ENCODE measurements around the gene RBFOX1.

RBFOX1 gene

DNA sequence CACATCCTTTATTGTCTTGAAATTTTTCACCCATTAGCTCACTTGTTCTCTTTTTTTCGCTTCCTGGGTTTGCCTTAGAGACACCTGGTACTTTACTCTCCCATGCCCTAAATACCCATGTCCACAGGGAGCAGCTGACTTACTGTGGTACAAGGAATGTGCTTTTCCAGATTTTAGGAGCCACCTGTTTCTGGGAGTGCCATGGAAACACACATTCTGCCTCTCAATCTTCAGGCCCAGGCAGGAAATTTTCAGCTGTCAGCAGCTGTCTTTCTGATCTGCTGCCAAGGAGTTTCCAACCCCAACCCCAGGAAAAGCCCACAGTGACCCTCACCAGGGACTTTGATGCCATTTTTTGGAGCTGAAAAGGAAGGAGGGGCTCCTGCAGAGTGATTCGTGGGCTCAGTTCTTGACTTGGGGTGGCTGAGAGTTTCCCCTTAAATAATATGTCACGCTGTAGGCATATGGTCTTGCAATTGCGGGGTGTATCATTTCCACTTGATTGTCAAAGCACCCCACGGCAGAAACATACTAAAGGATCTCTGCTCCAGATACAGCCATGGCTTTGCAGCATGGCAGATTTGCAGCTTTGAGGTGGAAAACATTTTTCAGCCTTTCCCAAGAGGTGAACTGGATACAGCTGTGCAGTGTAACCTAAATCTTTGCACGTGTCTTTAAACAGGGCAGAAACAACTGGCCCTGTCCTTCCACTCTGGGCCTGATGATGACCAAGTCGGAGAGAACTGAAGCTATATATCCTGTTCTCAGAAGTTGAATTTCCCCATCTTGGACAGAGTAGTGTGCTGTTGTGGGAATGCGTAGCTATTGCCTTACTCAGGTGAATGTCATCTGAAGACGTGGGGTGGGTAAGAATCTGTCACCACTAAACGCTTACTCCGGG, 19.2 kb downstream of the RBFOX1 start:
- TF ChIP-seq, protein P1, sequence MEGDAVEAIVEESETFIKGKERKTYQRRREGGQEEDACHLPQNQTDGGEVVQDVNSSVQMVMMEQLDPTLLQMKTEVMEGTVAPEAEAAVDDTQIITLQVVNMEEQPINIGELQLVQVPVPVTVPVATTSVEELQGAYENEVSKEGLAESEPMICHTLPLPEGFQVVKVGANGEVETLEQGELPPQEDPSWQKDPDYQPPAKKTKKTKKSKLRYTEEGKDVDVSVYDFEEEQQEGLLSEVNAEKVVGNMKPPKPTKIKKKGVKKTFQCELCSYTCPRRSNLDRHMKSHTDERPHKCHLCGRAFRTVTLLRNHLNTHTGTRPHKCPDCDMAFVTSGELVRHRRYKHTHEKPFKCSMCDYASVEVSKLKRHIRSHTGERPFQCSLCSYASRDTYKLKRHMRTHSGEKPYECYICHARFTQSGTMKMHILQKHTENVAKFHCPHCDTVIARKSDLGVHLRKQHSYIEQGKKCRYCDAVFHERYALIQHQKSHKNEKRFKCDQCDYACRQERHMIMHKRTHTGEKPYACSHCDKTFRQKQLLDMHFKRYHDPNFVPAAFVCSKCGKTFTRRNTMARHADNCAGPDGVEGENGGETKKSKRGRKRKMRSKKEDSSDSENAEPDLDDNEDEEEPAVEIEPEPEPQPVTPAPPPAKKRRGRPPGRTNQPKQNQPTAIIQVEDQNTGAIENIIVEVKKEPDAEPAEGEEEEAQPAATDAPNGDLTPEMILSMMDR (IDR thresholded peaks at IDR 0.05; ENCODE audit: low read length, missing control alignments): no peak
- no peak overlapping the region for H3K4me3 ChIP-seq (replicated peaks; ENCODE audit: low read depth, low read length)
- no peak for DNase-seq (ENCODE audit: low read depth)

DNA sequence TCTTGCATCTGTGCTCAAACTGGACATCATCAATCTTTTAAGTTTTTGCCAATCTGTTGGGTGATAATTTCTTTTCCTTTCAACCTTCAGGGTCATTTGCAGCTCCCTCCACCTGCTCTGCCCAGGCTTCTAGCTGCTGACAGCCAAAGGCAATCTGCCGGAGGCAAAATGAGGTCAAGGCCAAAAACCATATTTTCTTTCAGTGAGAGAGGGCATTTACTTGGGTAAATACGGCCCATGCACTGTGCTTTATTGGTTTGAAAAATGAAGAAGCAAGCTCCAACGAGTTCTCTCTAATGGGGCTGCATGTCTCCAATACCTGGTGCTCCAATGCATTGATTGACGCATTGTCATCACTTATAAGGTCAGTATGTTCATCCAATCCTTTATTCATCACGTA, 23.1 kb downstream of the RBFOX1 start:
- no peak overlapping the region for H3K4me3 ChIP-seq (replicated peaks; ENCODE audit: low read depth, low read length)
- no peak for DNase-seq (ENCODE audit: low read depth)
- TF ChIP-seq, protein P1 (IDR thresholded peaks at IDR 0.05; ENCODE audit: low read length, missing control alignments): no peak

- no peak overlapping the region for H3K4me3 ChIP-seq (replicated peaks; ENCODE audit: low read depth, low read length)
- DNase-seq (ENCODE audit: low read depth): no peak
Measured at GRCh38 chr16:7361416-7362129, 28.9 kb downstream of the RBFOX1 start.

GRCh38 chr16:7362231-7362630, 29.6 kb downstream of the RBFOX1 start:
- TF ChIP-seq, protein P1 (IDR thresholded peaks at IDR 0.05; ENCODE audit: low read length, missing control alignments): no peak
- DNase-seq (ENCODE audit: low read depth): no peak

More at GRCh38 chr16:7361416-7362129, 28.9 kb downstream of the RBFOX1 start:
- TF ChIP-seq, protein P1 (IDR thresholded peaks at IDR 0.05; ENCODE audit: low read length, missing control alignments): no peak

DNA sequence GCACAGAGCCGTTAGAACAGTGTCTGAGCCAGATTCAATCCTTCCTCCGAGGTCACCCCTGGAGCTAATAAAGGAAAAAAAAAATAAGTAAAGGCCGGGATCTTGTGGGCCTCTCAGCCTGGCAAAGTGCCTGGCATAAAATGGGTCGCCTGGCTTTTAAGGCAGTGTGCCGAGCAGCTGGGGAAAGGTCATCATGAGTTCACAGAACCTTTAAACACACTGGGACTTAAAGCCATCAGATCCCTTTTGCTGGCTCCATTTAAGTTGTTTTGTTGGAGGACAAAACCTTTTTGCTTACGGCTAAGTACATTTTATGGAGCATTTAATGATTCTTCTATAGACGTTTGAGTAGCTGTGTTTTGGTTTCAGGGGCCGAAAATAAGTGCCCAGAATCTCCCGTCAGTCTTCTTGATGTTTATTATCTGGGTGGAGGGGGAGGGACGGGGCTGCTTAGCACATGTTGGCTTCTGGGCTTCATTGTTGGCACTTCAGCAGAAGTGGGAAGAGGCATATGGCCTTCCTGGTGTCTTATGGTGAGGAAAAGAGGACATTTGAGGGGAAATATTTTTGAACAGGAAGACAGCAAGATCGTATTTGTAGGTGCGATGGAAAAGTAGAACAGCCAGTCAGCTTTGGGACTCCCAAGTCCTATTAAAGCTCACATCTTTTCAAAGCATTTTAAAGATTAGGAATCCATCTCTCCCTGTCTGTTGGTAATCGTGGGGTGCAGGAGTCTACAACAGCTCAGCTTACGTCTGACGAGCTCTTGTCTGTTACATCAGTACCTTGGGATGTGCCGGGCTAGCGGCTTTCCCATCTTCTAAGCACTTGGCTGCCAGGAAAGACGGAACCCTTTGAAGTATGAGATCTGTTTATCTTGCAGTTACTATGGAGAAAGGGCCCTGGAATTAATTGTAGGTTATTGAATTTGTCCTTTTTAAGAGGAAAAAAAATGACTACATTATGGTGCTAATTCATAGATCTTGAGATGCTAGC, 31.1 kb downstream of the RBFOX1 start:
- TF ChIP-seq, protein P1 (IDR thresholded peaks at IDR 0.05; ENCODE audit: low read length, missing control alignments): no peak
- no peak for DNase-seq (ENCODE audit: low read depth)
- H3K4me3 ChIP-seq (replicated peaks; ENCODE audit: low read depth, low read length): no peak overlapping the region

More at GRCh38 chr16:7362231-7362630, 29.6 kb downstream of the RBFOX1 start:
- no peak overlapping the region for H3K4me3 ChIP-seq (replicated peaks; ENCODE audit: low read depth, low read length)

DNA sequence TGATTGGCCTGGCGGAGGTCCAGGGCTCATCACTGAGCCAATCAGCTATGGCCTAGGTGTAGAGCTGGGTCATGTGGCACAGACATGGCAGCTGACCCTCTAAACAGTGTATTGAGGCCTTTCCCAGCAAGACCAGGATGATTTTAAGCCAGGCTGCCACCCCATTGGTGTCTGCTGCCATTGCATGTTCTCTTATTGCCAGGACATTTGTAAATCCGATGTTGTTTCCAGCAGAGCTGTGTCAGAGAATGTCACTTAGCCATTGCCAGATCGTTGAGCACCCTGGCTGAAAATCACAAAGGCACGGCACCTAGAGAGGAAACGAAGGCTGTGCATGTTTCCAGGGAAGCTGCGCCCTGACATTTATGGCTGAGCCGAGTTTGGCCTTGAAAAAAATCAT, 33.4 kb downstream of the RBFOX1 start:
- TF ChIP-seq, protein P1 (IDR thresholded peaks at IDR 0.05; ENCODE audit: low read length, missing control alignments): no peak
- no peak for DNase-seq (ENCODE audit: low read depth)

More for the DNA sequence above, 33.4 kb downstream of the RBFOX1 start:
- no peak overlapping the region for H3K4me3 ChIP-seq (replicated peaks; ENCODE audit: low read depth, low read length)

Data from fibroblast of pulmonary artery (primary cell).